T-helper 1 cell treated with Interleukin-12 subunit alpha and Interleukin-12 subunit beta and Interleukin-4 antibody, amounts not matched to agents 30 ng/mL and 1 ng/mL, for 36 hours (primary cell): ENCODE measurements around the gene SMPD1. TPM values are rescaled to one million over a fixed set of nuclear protein-coding genes. Genes with fewer than 3 reads are reported as not detected.

ENCODE experiments used
- total RNA-seq: library from RNA; stranded (reverse); gene quantifications from 2 replicates; pipeline ENCODE4 v1.2.3, GENCODE V29; 2022

SMPD1 gene
- total RNA-seq, 1 donor from 2014 or later: 52.6 TPM

Other genes starting within 250 kb of the SMPD1 start
- not detected in 2 replicates for gene OR52B2, start 220.1 kb upstream of the SMPD1 start, total RNA-seq
- not detected in 2 replicates for gene OR52W1, start 191.2 kb upstream of the SMPD1 start, total RNA-seq
- gene C11orf42, start 184.9 kb upstream of the SMPD1 start, total RNA-seq: not detected in 2 replicates
- gene FHIP1B, start 155.8 kb upstream of the SMPD1 start, total RNA-seq: 24.9 and 26.1 TPM in 2 replicates
- 0.15 TPM in 1 of 2 replicates, not detected in the other for gene CNGA4, start 151.4 kb upstream of the SMPD1 start, total RNA-seq
- gene CCKBR, start 130.6 kb upstream of the SMPD1 start, total RNA-seq: not detected in 2 replicates
- gene CAVIN3, start 70.0 kb upstream of the SMPD1 start, total RNA-seq: 3.3 and 5.9 TPM in 2 replicates
- 45.5 and 46.9 TPM in 2 replicates for gene APBB1, start 28.6 kb downstream of the SMPD1 start, total RNA-seq
- 0.51 TPM in 1 of 2 replicates, not detected in the other for gene HPX, start 50.5 kb downstream of the SMPD1 start, total RNA-seq
- 4.6 and 5.5 TPM in 2 replicates for gene TRIM3, start 83.5 kb downstream of the SMPD1 start, total RNA-seq
- gene ARFIP2, start 90.9 kb downstream of the SMPD1 start, total RNA-seq: 44.7 and 49.3 TPM in 2 replicates
- gene TIMM10B, start 91.0 kb downstream of the SMPD1 start, total RNA-seq: 29.4 and 30.9 TPM in 2 replicates
- gene DNHD1, start 106.8 kb downstream of the SMPD1 start, total RNA-seq: 23.2 and 26.1 TPM in 2 replicates
- gene RRP8, start 213.1 kb downstream of the SMPD1 start, total RNA-seq: 27.3 and 28.2 TPM in 2 replicates
- 136 and 144 TPM in 2 replicates for gene ILK, start 213.3 kb downstream of the SMPD1 start, total RNA-seq
- gene TAF10, start 221.7 kb downstream of the SMPD1 start, total RNA-seq: 132 and 150 TPM in 2 replicates
- 94.4 and 95.9 TPM in 2 replicates for gene TPP1, start 228.9 kb downstream of the SMPD1 start, total RNA-seq